ENCODE data around the gene TBC1D26. TPM values are rescaled to one million over a fixed set of nuclear protein-coding genes. Genes with fewer than 3 reads are reported as not detected.
"Not testable (repeated sequence)": the region's sequence is repeated elsewhere in the genome, so short reads cannot be mapped to it uniquely, and the experiment has no call there.

TBC1D26 gene
- polyA plus RNA-seq, 1 donor (not counting 4 experiments of a cell fraction or from before 2014, with no cell fraction given), result not detected

DNA sequence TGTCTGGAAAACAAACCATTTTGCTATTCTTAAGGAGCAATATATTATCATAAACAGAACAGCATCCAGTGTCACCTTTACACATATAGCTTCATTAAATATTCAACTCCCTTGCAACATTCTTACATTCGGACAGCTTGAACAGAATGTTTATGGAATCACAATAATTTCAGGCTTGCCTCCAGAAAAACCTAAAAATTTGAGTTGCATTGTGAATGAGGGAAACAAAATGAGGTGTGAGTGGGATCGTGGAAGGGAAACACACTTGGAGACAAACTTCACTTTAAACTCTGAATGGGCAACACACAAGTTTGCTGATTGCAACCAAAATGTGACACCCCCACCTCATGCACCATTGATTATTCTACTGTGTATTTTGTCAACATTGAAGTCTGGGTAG is 51.4 kb downstream of the TBC1D26 start:
- H2AFZ ChIP-seq (ENCODE audit: control insufficient read depth, low read length), result no peak overlapping the region
- no peak overlapping the region for H3K9ac ChIP-seq (ENCODE audit: control insufficient read depth, extremely low read depth, insufficient read depth, low read length)

DNA sequence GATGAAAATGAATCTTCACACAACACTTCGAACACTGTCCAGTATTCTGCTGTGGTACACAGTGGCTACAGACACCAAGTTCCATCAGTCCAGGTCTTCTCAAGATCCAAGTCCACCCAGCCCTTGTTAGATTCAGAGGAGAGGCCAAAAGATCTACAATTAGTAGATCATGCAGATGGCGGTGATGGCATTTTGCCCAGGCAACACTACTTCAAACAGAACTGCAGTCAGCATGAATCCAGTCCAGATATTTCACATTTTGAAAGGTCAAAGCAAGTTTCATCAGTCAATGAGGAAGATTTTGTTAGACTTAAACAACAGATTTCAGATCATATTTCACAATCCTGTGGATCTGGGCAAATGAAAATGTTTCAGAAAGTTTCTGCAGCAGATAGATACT is 52.3 kb downstream of the TBC1D26 start:
- H4K20me1 ChIP-seq (ENCODE audit: control insufficient read depth, extremely low read depth, insufficient read depth, low read length); dilution Hi-C loops (cut with MboI; ENCODE audit: extremely low pct_ligation_motif_present, low sequenced_read_pairs); H3K36me3 ChIP-seq (ENCODE audit: control insufficient read depth in 2 of 2, extremely low read depth in 1 of 2, insufficient read depth in 2 of 2, low read length in 2 of 2); H3K4me1 ChIP-seq (ENCODE audit: control insufficient read depth, extremely low read depth, insufficient read depth, low read length); FAIRE-seq; H3K27ac ChIP-seq (ENCODE audit: control insufficient read depth, insufficient read depth, low read length); H3K4me2 ChIP-seq (ENCODE audit: control insufficient read depth, extremely low read depth, insufficient read depth, low read depth, low read length); H3K27me3 ChIP-seq (ENCODE audit: control insufficient read depth, extremely low read depth, insufficient read depth, low read length); H3K4me3 ChIP-seq (ENCODE audit: control insufficient read depth in 2 of 3, extremely low read depth in 1 of 3, insufficient read depth in 2 of 3, low read depth in 1 of 3, low read length in 3 of 3); H3K9ac ChIP-seq (ENCODE audit: control insufficient read depth, extremely low read depth, insufficient read depth, low read length); H3K9me3 ChIP-seq (ENCODE audit: control insufficient read depth, low read depth, low read length); H3K9me1 ChIP-seq (ENCODE audit: control insufficient read depth, extremely low read depth, insufficient read depth, low read length); H2AFZ ChIP-seq (ENCODE audit: control insufficient read depth, low read length); H3K79me2 ChIP-seq (ENCODE audit: control insufficient read depth, insufficient read depth, low read length); DNase-seq (ENCODE audit: low read depth, low spot score): not testable (repeated sequence)

More for the DNA sequence above, 51.4 kb downstream of the TBC1D26 start:
- Histone ChIP-seq H3K4me2 (ENCODE audit: control insufficient read depth, extremely low read depth, insufficient read depth, low read depth, low read length) (no peak overlapping the region), H3K27me3 (ENCODE audit: control insufficient read depth, extremely low read depth, insufficient read depth, low read length) (peaks cover 5% of the 10 kb centered on the region), H3K36me3 (ENCODE audit: control insufficient read depth in 2 of 2, extremely low read depth in 1 of 2, insufficient read depth in 2 of 2, low read length in 2 of 2) (no peaks in the 10 kb centered on the region), H3K4me1 (ENCODE audit: control insufficient read depth, extremely low read depth, insufficient read depth, low read length) (peaks cover 2% of the 10 kb centered on the region), H4K20me1 (ENCODE audit: control insufficient read depth, extremely low read depth, insufficient read depth, low read length) (no peaks in the 10 kb centered on the region), H3K27ac (ENCODE audit: control insufficient read depth, insufficient read depth, low read length) (no peak overlapping the region), H3K79me2 (ENCODE audit: control insufficient read depth, insufficient read depth, low read length) (no peaks in the 10 kb centered on the region), H3K9me3 (ENCODE audit: control insufficient read depth, low read depth, low read length) (no peaks in the 10 kb centered on the region), H3K4me3 (ENCODE audit: control insufficient read depth in 2 of 3, extremely low read depth in 1 of 3, insufficient read depth in 2 of 3, low read depth in 1 of 3, low read length in 3 of 3) (no peak overlapping the region), H3K9me1 (ENCODE audit: control insufficient read depth, extremely low read depth, insufficient read depth, low read length) (no peaks in the 10 kb centered on the region)
- TF ChIP-seq, protein P1, sequence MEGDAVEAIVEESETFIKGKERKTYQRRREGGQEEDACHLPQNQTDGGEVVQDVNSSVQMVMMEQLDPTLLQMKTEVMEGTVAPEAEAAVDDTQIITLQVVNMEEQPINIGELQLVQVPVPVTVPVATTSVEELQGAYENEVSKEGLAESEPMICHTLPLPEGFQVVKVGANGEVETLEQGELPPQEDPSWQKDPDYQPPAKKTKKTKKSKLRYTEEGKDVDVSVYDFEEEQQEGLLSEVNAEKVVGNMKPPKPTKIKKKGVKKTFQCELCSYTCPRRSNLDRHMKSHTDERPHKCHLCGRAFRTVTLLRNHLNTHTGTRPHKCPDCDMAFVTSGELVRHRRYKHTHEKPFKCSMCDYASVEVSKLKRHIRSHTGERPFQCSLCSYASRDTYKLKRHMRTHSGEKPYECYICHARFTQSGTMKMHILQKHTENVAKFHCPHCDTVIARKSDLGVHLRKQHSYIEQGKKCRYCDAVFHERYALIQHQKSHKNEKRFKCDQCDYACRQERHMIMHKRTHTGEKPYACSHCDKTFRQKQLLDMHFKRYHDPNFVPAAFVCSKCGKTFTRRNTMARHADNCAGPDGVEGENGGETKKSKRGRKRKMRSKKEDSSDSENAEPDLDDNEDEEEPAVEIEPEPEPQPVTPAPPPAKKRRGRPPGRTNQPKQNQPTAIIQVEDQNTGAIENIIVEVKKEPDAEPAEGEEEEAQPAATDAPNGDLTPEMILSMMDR (optimal IDR thresholded peaks at IDR 0.05 in 1 of 3, IDR thresholded peaks at IDR 0.05 in 1 of 3, conservative IDR thresholded peaks at IDR 0.05 in 1 of 3; ENCODE audit: extremely low read depth in 1 of 3, insufficient read depth in 2 of 3, low read length in 3 of 3), result no peak
- no peak for TF ChIP-seq EZH2 (IDR thresholded peaks at IDR 0.05; ENCODE audit: low read length)
- DNase-seq (ENCODE audit: low read depth, low spot score) (no peak), FAIRE-seq (no peak)
- dilution Hi-C loops (cut with MboI; ENCODE audit: extremely low pct_ligation_motif_present, low sequenced_read_pairs), result no loop called here

DNA sequence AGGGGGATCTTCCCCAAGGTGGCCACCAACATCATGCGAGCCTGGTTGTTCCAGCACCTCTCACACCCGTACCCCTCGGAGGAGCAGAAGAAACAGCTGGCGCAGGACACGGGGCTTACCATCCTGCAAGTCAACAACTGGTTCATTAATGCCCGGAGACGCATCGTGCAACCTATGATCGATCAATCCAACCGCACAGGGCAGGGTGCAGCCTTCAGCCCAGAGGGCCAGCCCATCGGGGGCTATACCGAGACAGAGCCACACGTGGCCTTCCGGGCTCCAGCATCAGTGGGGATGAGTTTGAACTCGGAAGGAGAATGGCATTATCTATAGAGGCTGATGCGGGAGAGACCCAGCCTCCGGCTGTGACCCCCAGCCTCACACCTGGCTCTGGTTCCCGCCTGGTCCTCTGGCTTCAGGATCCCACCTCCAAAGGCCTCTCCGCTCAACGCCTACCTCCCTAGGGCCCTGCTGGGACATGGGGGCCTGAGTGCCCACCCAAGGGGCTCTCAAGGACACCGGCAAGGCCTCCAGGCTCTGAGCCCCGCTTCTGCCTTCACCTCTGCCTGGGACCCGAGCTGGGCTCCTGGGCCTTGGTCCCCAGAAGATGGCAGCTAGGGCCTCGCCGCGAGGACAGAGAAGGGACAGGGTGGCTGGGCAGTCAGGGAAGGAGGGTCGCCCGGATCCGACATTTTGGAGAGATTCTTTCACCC is 55.4 kb downstream of the TBC1D26 start:
- H3K9me3 ChIP-seq (ENCODE audit: control insufficient read depth, low read depth, low read length); H3K4me2 ChIP-seq (ENCODE audit: control insufficient read depth, extremely low read depth, insufficient read depth, low read depth, low read length); H3K27ac ChIP-seq (ENCODE audit: control insufficient read depth, insufficient read depth, low read length); H3K4me1 ChIP-seq (ENCODE audit: control insufficient read depth, extremely low read depth, insufficient read depth, low read length); H3K36me3 ChIP-seq (ENCODE audit: control insufficient read depth in 2 of 2, extremely low read depth in 1 of 2, insufficient read depth in 2 of 2, low read length in 2 of 2); dilution Hi-C loops (cut with MboI; ENCODE audit: extremely low pct_ligation_motif_present, low sequenced_read_pairs); H3K9me1 ChIP-seq (ENCODE audit: control insufficient read depth, extremely low read depth, insufficient read depth, low read length); H4K20me1 ChIP-seq (ENCODE audit: control insufficient read depth, extremely low read depth, insufficient read depth, low read length); FAIRE-seq; DNase-seq (ENCODE audit: low read depth, low spot score); H3K27me3 ChIP-seq (ENCODE audit: control insufficient read depth, extremely low read depth, insufficient read depth, low read length); H2AFZ ChIP-seq (ENCODE audit: control insufficient read depth, low read length); H3K79me2 ChIP-seq (ENCODE audit: control insufficient read depth, insufficient read depth, low read length); H3K4me3 ChIP-seq (ENCODE audit: control insufficient read depth in 2 of 3, extremely low read depth in 1 of 3, insufficient read depth in 2 of 3, low read depth in 1 of 3, low read length in 3 of 3); H3K9ac ChIP-seq (ENCODE audit: control insufficient read depth, extremely low read depth, insufficient read depth, low read length): not testable (repeated sequence)

DNA sequence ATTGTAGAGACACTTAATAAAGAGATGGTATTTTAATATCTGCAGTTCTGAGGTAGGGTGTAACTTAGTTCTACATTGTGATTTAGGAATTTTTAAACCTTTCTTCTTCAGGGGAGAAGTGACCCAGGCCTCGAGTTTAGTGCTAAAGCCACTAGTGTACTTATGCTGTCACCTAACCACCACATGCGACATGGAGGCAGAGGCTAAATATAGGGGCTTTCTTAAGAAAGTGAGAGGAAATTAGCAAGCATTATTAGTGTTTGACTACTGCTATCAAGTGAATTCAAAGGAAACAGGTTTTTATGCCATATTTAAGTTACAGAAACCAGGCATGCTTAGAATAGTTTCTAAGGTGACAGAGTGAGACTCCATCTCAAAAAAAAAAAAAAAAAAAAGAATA is 56.3 kb downstream of the TBC1D26 start:
- dilution Hi-C loops (cut with MboI; ENCODE audit: extremely low pct_ligation_motif_present, low sequenced_read_pairs); FAIRE-seq; H3K9ac ChIP-seq (ENCODE audit: control insufficient read depth, extremely low read depth, insufficient read depth, low read length): not testable (repeated sequence)

More for the DNA sequence above, 56.3 kb downstream of the TBC1D26 start:
- H3K36me3 ChIP-seq (ENCODE audit: control insufficient read depth in 2 of 2, extremely low read depth in 1 of 2, insufficient read depth in 2 of 2, low read length in 2 of 2); H3K4me1 ChIP-seq (ENCODE audit: control insufficient read depth, extremely low read depth, insufficient read depth, low read length); H3K27ac ChIP-seq (ENCODE audit: control insufficient read depth, insufficient read depth, low read length); H2AFZ ChIP-seq (ENCODE audit: control insufficient read depth, low read length); H3K4me2 ChIP-seq (ENCODE audit: control insufficient read depth, extremely low read depth, insufficient read depth, low read depth, low read length); H3K27me3 ChIP-seq (ENCODE audit: control insufficient read depth, extremely low read depth, insufficient read depth, low read length); H3K4me3 ChIP-seq (ENCODE audit: control insufficient read depth in 2 of 3, extremely low read depth in 1 of 3, insufficient read depth in 2 of 3, low read depth in 1 of 3, low read length in 3 of 3); DNase-seq (ENCODE audit: low read depth, low spot score); H3K9me3 ChIP-seq (ENCODE audit: control insufficient read depth, low read depth, low read length); H3K9me1 ChIP-seq (ENCODE audit: control insufficient read depth, extremely low read depth, insufficient read depth, low read length); H4K20me1 ChIP-seq (ENCODE audit: control insufficient read depth, extremely low read depth, insufficient read depth, low read length); H3K79me2 ChIP-seq (ENCODE audit: control insufficient read depth, insufficient read depth, low read length): not testable (repeated sequence)
